GM12875 (cell line): ENCODE results near the gene HLA-DQB1.
A peak's percentile ranks its signal among the peaks of the same experiment; 100 is the strongest.
"Not testable (repeated sequence)": the region's sequence is repeated elsewhere in the genome, so short reads cannot be mapped to it uniquely, and the experiment has no call there.

ENCODE experiments used
- H3K4me3 ChIP-seq: one replicate; pipeline ENCODE4 v1.5.1; 2011; ENCODE audit warnings: low read depth, low read length, control low read depth
- TF ChIP-seq, protein P1 (sequence below): IDR thresholded peaks from 2 replicates; pipeline ENCODE4 v1.5.1; 2011; ENCODE audit warnings: low read depth, mild to moderate bottlenecking, control low read depth, inconsistent platforms, low read length, moderate library complexity, borderline replicate concordance; ENCODE audit not compliant: insufficient read depth

HLA-DQB1 gene

DNA sequence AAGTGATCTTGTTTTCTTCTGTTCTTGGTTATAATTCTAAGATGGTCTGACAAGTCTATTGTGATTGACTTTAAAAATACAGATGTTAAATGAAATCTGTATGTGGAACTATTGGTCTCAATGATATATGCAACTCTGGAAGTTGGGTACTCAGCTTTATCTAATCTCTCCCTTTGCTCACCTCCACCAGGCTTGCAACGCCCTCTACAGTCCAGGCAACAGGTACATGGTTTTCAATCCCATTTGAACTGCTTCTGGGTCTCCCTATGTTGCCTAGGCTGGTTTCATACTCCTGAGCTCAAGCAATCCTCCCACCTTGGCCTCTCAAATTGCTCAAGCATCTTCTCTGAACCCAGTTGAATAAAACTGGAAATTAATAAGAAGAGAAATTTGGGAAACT, 25.6 kb upstream of the HLA-DQB1 start:
- TF ChIP-seq, protein P1, sequence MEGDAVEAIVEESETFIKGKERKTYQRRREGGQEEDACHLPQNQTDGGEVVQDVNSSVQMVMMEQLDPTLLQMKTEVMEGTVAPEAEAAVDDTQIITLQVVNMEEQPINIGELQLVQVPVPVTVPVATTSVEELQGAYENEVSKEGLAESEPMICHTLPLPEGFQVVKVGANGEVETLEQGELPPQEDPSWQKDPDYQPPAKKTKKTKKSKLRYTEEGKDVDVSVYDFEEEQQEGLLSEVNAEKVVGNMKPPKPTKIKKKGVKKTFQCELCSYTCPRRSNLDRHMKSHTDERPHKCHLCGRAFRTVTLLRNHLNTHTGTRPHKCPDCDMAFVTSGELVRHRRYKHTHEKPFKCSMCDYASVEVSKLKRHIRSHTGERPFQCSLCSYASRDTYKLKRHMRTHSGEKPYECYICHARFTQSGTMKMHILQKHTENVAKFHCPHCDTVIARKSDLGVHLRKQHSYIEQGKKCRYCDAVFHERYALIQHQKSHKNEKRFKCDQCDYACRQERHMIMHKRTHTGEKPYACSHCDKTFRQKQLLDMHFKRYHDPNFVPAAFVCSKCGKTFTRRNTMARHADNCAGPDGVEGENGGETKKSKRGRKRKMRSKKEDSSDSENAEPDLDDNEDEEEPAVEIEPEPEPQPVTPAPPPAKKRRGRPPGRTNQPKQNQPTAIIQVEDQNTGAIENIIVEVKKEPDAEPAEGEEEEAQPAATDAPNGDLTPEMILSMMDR = peak; percentile 45; the same call in 1 of the 2 replicates

DNA sequence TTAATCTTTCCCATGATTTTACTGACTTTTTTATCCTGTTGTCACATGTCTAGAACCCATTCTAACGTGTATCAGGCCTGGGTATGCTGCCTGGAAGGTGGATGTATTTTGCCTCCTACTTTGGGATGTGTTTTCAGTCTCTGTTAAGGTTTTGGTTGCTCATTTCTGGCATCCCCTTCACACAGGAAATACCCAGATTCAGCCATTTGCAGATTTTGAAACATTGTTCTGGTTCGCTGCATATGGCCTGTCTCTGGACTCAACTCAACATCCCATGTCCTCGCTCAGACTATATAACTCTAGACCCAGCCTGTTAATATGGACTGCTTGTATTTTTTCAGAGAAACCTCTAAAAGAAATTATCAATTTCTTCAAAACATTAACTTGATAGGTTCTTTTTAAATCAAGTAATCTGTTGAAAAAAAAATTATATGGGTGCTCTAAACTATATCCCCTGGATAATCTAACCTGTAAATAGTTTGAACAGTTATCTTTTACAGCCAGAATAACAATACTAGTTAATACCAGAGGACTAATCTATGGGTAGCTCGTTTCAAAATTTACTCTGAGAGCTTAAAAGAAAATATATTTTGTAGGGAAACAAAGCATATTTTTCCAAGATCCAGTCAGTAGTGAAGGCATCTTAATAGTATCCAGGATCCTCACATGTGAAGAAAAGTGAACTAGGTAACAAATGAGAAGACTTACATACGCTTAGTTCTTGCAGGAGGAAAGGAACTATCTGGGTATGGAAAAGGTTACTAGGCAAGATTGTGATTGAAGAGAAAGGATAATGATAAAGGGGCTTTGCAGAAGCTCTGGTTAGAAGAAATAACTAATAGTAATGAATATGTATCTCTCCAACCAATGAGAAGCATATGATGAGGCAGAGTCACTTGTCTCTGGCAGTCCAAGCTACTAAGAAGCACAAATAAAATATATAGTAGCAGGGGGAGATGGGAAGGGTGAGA, 23.4 kb upstream of the HLA-DQB1 start:
- TF ChIP-seq, protein P1 = no peak
- H3K4me3 ChIP-seq = no peak overlapping the region

More for the DNA sequence above, 25.6 kb upstream of the HLA-DQB1 start:
- no peak overlapping the region for H3K4me3 ChIP-seq

DNA sequence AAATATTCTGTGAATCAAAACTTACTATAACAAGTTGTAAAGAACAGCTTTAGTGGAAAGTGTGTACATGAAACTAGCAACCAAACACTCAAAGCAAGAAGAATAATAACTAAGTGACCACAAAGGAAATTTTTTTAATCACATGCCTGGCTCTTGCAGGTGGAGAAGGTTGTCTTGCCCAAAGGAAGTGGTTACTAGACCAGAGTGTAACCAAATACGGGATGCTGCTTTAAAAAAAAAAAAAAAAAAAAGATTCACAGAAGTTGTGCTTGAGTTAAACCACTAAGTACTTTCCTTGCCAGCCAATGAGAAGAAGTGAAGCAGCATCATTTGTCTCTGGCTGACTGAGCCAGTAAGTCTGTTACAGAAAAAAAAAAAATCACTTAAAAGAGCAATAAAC, 19.1 kb upstream of the HLA-DQB1 start:
- no peak overlapping the region for H3K4me3 ChIP-seq
- TF ChIP-seq, protein P1 = no peak

DNA sequence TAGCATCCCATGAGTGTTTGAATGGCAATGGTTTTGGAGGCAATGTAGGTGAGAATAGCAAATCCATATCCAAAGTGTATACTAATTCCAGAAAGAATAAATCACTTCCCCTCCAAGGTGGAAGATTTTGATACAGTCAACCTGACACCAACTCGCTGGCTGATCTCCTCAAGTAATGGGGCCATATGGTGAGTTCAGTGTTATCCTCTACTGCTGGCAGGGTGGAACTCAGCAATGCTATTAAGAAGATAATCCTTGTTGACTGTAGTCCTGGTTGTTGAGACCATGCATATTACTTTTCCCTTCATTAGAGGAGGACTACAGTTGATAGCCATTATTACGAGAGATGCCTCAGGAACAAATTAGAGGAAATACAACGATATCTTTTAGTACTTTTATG, 17.8 kb upstream of the HLA-DQB1 start:
- TF ChIP-seq, protein P1 = no peak
- no peak overlapping the region for H3K4me3 ChIP-seq

- no peak overlapping the region for H3K4me3 ChIP-seq
- TF ChIP-seq, protein P1 = no peak
Measured at GRCh38 chr6:32680055-32680454, 13.6 kb upstream of the HLA-DQB1 start.

- no peak overlapping the region for H3K4me3 ChIP-seq
- TF ChIP-seq, protein P1 = no peak
Measured at GRCh38 chr6:32679492-32679891, 13.0 kb upstream of the HLA-DQB1 start.

GRCh38 chr6:32674123-32674522, 7.7 kb upstream of the HLA-DQB1 start:
- H3K4me3 ChIP-seq = not testable (repeated sequence)

DNA sequence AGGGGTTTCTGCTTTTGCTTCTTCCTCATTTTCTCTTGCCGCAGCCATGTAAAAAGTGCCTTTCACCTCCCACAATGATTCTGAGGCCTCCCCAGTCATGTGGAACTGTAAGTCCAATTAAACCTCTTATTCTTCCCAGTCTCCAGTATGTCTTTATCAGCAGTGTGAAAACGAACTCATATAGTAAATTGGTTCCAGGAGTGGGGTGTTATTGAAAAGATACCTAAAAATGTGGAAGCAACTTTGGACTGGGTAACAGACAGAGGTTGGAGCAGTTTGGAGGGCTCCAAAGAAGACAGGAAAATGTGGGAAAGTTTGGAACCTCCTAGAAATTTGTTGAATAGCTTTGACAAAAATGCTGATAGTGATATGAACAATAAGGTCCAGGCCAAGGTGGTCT, 5.5 kb upstream of the HLA-DQB1 start:
- not testable (repeated sequence) for H3K4me3 ChIP-seq
